HepG2 (cell line): ENCODE data around the gene EIF5B. TPM values are rescaled to one million over a fixed set of nuclear protein-coding genes. Genes with fewer than 3 reads are reported as not detected.

Experiments
- AHR ChIP-seq: IDR thresholded peaks from 2 replicates; pipeline ENCODE4 v1.6.1; 2018; ENCODE audit warnings: missing genetic modification reagents, missing compliant biosample characterization
- ATF3 ChIP-seq: sonication (generic); formaldehyde crosslinking; IDR thresholded peaks from 2 replicates; pipeline ENCODE4 v1.4.0; 2020; ENCODE audit warnings: missing genetic modification reagents
- BRCA1 ChIP-seq: sonication (generic); formaldehyde crosslinking; IDR thresholded peaks from 2 replicates; pipeline ENCODE4 v1.4.0; 2020; ENCODE audit warnings: missing genetic modification reagents
- FOXJ3 ChIP-seq: sonication (generic); formaldehyde crosslinking; IDR thresholded peaks from 2 replicates; pipeline ENCODE4 v1.4.0; 2020; ENCODE audit warnings: missing genetic modification reagents, mild to moderate bottlenecking, borderline replicate concordance
- FOXP1 ChIP-seq, 2 experiments: fragments of 450-650 bp in 1 of 2; IDR thresholded peaks; 2 replicates each; pipeline ENCODE4 v1.6.1; 2017 to 2018; ENCODE audit warnings: antibody characterized with exemption in 1 of 2
- HIC2 ChIP-seq: sonication (generic); formaldehyde crosslinking; IDR thresholded peaks from 2 replicates; pipeline ENCODE4 v1.9.0; 2022; ENCODE audit warnings: low read depth, missing genetic modification reagents
- IRF2 ChIP-seq: IDR thresholded peaks from 2 replicates; pipeline ENCODE4 v1.6.1; 2018; ENCODE audit warnings: missing genetic modification reagents, missing compliant biosample characterization
- IRX3 ChIP-seq: sonication (generic); formaldehyde crosslinking; IDR thresholded peaks from 2 replicates; pipeline ENCODE4 v1.8.1; 2023; ENCODE audit warnings: mild to moderate bottlenecking, low read depth, missing genetic modification reagents, borderline replicate concordance
- KDM3A ChIP-seq: IDR thresholded peaks from 2 replicates; pipeline ENCODE4 v1.6.1; 2018; ENCODE audit warnings: low read depth, missing compliant biosample characterization
- NR2F1 ChIP-seq, 2 experiments: fragments of 450-650 bp in 1 of 2; formaldehyde crosslinking in 1 of 2; IDR thresholded peaks; 2 replicates each; pipeline versions ENCODE4 v1.5.0 to v1.6.1; 2016 to 2020; ENCODE audit warnings: mild to moderate bottlenecking in 1 of 2, missing compliant biosample characterization in 1 of 2, missing genetic modification reagents in 1 of 2, moderate library complexity in 1 of 2
- PHF8 ChIP-seq: sonication (generic); formaldehyde crosslinking; IDR thresholded peaks from 2 replicates; pipeline ENCODE4 v1.5.0; 2020; ENCODE audit warnings: missing genetic modification reagents
- PRPF4 ChIP-seq: fragments of 200-400 bp; formaldehyde crosslinking; IDR thresholded peaks from 2 replicates; pipeline ENCODE4 v1.6.1; 2016; ENCODE audit warnings: low read length, low read depth; ENCODE audit not compliant: poor library complexity, severe bottlenecking
- RBFOX2 ChIP-seq: fragments of 200-400 bp; formaldehyde crosslinking; IDR thresholded peaks from 2 replicates; pipeline ENCODE4 v1.6.1; 2017; ENCODE audit warnings: low read depth, mild to moderate bottlenecking, low read length
- TBL1XR1 ChIP-seq: fragments of 150-350 bp; IDR thresholded peaks from 2 replicates; pipeline ENCODE4 v1.6.1; 2014; ENCODE audit warnings: borderline replicate concordance, low read length; ENCODE audit not compliant: partially characterized antibody
- ZFP62 ChIP-seq: sonication (generic); formaldehyde crosslinking; IDR thresholded peaks from 2 replicates; pipeline ENCODE4 v1.4.0; 2020; ENCODE audit warnings: missing genetic modification reagents
- ZIK1 ChIP-seq: sonication (generic); formaldehyde crosslinking; IDR thresholded peaks from 2 replicates; pipeline ENCODE4 v1.5.0; 2020; ENCODE audit warnings: mild to moderate bottlenecking, low read depth, missing genetic modification reagents, borderline replicate concordance
- ZNF12 ChIP-seq: sonication (generic); formaldehyde crosslinking; IDR thresholded peaks from 2 replicates; pipeline ENCODE4 v1.5.0; 2020; ENCODE audit warnings: missing genetic modification reagents
- ZNF552 ChIP-seq: sonication (generic); formaldehyde crosslinking; IDR thresholded peaks from 2 replicates; pipeline ENCODE4 v1.9.0; 2022; ENCODE audit warnings: missing genetic modification reagents, mild to moderate bottlenecking, borderline replicate concordance
- ZNF775 ChIP-seq: sonication (generic); formaldehyde crosslinking; IDR thresholded peaks from 2 replicates; pipeline ENCODE4 v1.4.0; 2020; ENCODE audit warnings: missing genetic modification reagents, mild to moderate bottlenecking, moderate library complexity, borderline replicate concordance
- ZSCAN9 ChIP-seq: IDR thresholded peaks from 2 replicates; pipeline ENCODE4 v1.6.1; 2016; ENCODE audit warnings: borderline replicate concordance
- polyA plus RNA-seq, 8 experiments: library from polyadenylated mRNA; depleted of rRNA in 3 of 8; stranded (reverse) in 7 of 8; unstranded in 1 of 8; fragments of >200 nt; fragmentation: Illumina TruSeq in 4 of 8; extraction: Trizol in 4 of 8; gene quantifications; 2 replicates each; pipeline versions ENCODE4 v1.2.1 to v1.2.3, GENCODE V29; 2011 to 2016; ENCODE audit warnings: low read depth in 4 of 8, missing spikeins in 1 of 8, mixed read lengths in 1 of 8; ENCODE audit not compliant: insufficient read depth in 1 of 8
- total RNA-seq, 5 experiments: library from RNA; depleted of rRNA; stranded (reverse); fragments of >200 nt; fragmentation: Illumina TruSeq; extraction: Trizol; gene quantifications; 2 replicates each; pipeline ENCODE4 v1.2.3, GENCODE V29; 2016; ENCODE audit warnings: low read depth in 1 of 5

EIF5B gene
- total and polyA plus RNA-seq, 2 of the 13 experiments (the other 11 are each of a cell fraction or from before 2014, with no cell fraction given), result 8.8 to 32.1 TPM

GRCh38 chr2:99337113-99338028 is at the start of gene EIF5B (continued):
- TF ChIP-seq TBL1XR1 (no peak), BRCA1 (CRISPR knock-in tag) (peak; percentile 90), FOXJ3 (CRISPR knock-in tag) (peak; percentile 41; the same call in 1 of the 2 replicates), NR2F1 (CRISPR knock-in tag; IDR thresholded peaks at IDR 0.05) (no peak), AHR (CRISPR knock-in tag) (0 out of 2 replicates have a peak, but pooled peaks have one; percentile 67), ZFP62 (peak; percentile 44; the same call in 1 of the 2 replicates), KDM3A (CRISPR knock-in tag) (peak; percentile 96), HIC2 (CRISPR knock-in tag) (no peak), ZSCAN9 (CRISPR knock-in tag) (peak; percentile 90), PHF8 (CRISPR knock-in tag) (peak; percentile 89), ZIK1 (CRISPR knock-in tag) (peak; percentile 97), ATF3 (CRISPR knock-in tag) (0 out of 2 replicates have a peak, but pooled peaks have one; percentile 6), ZNF12 (CRISPR knock-in tag) (peak; percentile 13), IRX3 (CRISPR knock-in tag) (peak; percentile 91; the same call in 1 of the 2 replicates), ZNF775 (CRISPR knock-in tag) (peak; percentile 88; the same call in 1 of the 2 replicates), PRPF4 (no peak), ZNF552 (CRISPR knock-in tag) (peak; percentile 98), FOXP1 (IDR thresholded peaks at IDR 0.05) (no peak), FOXP1 (CRISPR knock-in tag; IDR thresholded peaks at IDR 0.05) (peak; percentile 32; the same call in 1 of the 2 replicates), IRF2 (CRISPR knock-in tag) (peak; percentile 99), RBFOX2 (peak; percentile 95)
